H1 (cell line): Measurements from ENCODE around the gene BARHL1. TPM values are rescaled to one million over a fixed set of nuclear protein-coding genes. Genes with fewer than 3 reads are reported as not detected.

Experiments
- CTCF ChIA-PET: fragments of 300-600 bp; sonication (Branson Sonifier 250); formaldehyde crosslinking; loops from one replicate; lab custom pipeline; 2021; ENCODE audit not compliant: partially characterized antibody; lab: Charles Lee
- POLR2A ChIA-PET: fragments of 300-600 bp; sonication (Branson Sonifier 250); formaldehyde crosslinking; loops from one replicate; lab custom pipeline; 2021; ENCODE audit warnings: inconsistent platforms; ENCODE audit not compliant: partially characterized antibody; lab: Charles Lee
- DNase-seq, 2 experiments: peaks; one replicate each; pipeline versions ENCODE4 v3.0.0 to v3.0.0-alpha.2; 2010 to 2022; ENCODE audit warnings: low spot score in 2 of 2, low read depth in 1 of 2, mixed read lengths in 1 of 2
- FAIRE-seq: peaks from 2 replicates; lab custom pipeline; 2011; peaks lifted over from hg19 to GRCh38; lab: Jason Lieb, UNC
- H2AFZ ChIP-seq: 2 replicates; pipeline ENCODE4 v1.8.1; 2012; ENCODE audit warnings: low read length, inconsistent platforms
- H2AK5ac ChIP-seq: 2 replicates; pipeline ENCODE4 v1.6.1; 2013; ENCODE audit warnings: low read depth, low read length
- H2BK120ac ChIP-seq: replicated peaks from 2 replicates; pipeline ENCODE3; 2013; ENCODE audit warnings: low read depth, low read length, inconsistent platforms
- H2BK12ac ChIP-seq: 2 replicates; pipeline ENCODE4 v1.6.1; 2013; ENCODE audit warnings: low read depth, low read length
- H2BK15ac ChIP-seq: 2 replicates; pipeline ENCODE4 v1.6.1; 2013; ENCODE audit warnings: low read length
- H2BK20ac ChIP-seq: 2 replicates; pipeline ENCODE4 v1.6.1; 2013; ENCODE audit warnings: low read length
- H2BK5ac ChIP-seq: 2 replicates; pipeline ENCODE4 v1.6.1; 2013; ENCODE audit warnings: low read depth, low read length
- H3K14ac ChIP-seq: 2 replicates; pipeline ENCODE4 v1.6.1; 2013; ENCODE audit warnings: inconsistent platforms; ENCODE audit not compliant: insufficient read length
- H3K18ac ChIP-seq: 2 replicates; pipeline ENCODE4 v1.6.1; 2013; ENCODE audit warnings: low read length; ENCODE audit errors: extremely low read depth
- H3K23ac ChIP-seq: 2 replicates; pipeline ENCODE4 v1.6.1; 2013; ENCODE audit warnings: inconsistent platforms; ENCODE audit not compliant: insufficient read length
- H3K23me2 ChIP-seq: 2 replicates; pipeline ENCODE4 v1.6.1; 2013; ENCODE audit warnings: low read depth, low read length
- H3K27ac ChIP-seq: 2 replicates; pipeline ENCODE4 v1.6.1; 2011; ENCODE audit warnings: low read depth, low read length, inconsistent platforms
- H3K27me3 ChIP-seq, 4 experiments: replicated peaks in 1 of 4; 1 replicate in 1 of 4; 2 replicates in 3 of 4; pipeline versions ENCODE4 v1.6.1 to v1.8.1; 2011 to 2013; ENCODE audit warnings: low read length in 3 of 4, mild to moderate bottlenecking in 3 of 4, inconsistent platforms in 2 of 4, mixed read lengths in 2 of 4, moderate library complexity in 1 of 4; ENCODE audit not compliant: control insufficient read depth in 3 of 4, insufficient read depth in 3 of 4; ENCODE audit errors: extremely low read depth in 1 of 4
- H3K36me3 ChIP-seq, 4 experiments: 2 replicates each; pipeline versions ENCODE4 v1.6.1 to v1.8.1; 2011 to 2013; ENCODE audit warnings: mild to moderate bottlenecking in 4 of 4, low read length in 3 of 4, moderate library complexity in 2 of 4, control low read depth in 1 of 4, inconsistent platforms in 1 of 4; ENCODE audit not compliant: insufficient read depth in 4 of 4, control insufficient read depth in 2 of 4
- H3K4ac ChIP-seq: replicated peaks from 2 replicates; pipeline ENCODE3; 2013; ENCODE audit warnings: low read length, low read depth, mixed read lengths, inconsistent platforms; ENCODE audit not compliant: insufficient read length
- H3K4me1 ChIP-seq, 4 experiments: replicated peaks in 1 of 4; 1 replicate in 1 of 4; 2 replicates in 3 of 4; pipeline versions ENCODE4 v1.6.1 to v1.8.1; 2011 to 2013; ENCODE audit warnings: low read length in 3 of 4, inconsistent platforms in 2 of 4, mixed read lengths in 1 of 4; ENCODE audit not compliant: insufficient read depth in 4 of 4, control insufficient read depth in 3 of 4
- H3K4me2 ChIP-seq, 2 experiments: 2 replicates each; pipeline versions ENCODE4 v1.6.1 to v1.8.1; 2011 to 2013; ENCODE audit warnings: low read depth in 2 of 2, low read length in 2 of 2, control low read depth in 1 of 2, inconsistent platforms in 1 of 2, mild to moderate bottlenecking in 1 of 2; ENCODE audit not compliant: insufficient read depth in 1 of 2
- H3K4me3 ChIP-seq, 4 experiments: fragments of 200-600, 300-600 bp in 1 of 4; sonication (generic), shearing (Covaris generic), sonication (Bioruptor Twin) in 1 of 4; 2 replicates each; pipeline versions ENCODE4 v1.5.1 to v1.8.1; 2011 to 2016; ENCODE audit warnings: low read length in 4 of 4, low read depth in 3 of 4, control low read depth in 2 of 4, inconsistent platforms in 2 of 4, mild to moderate bottlenecking in 2 of 4, mixed read lengths in 1 of 4, moderate library complexity in 1 of 4; ENCODE audit not compliant: insufficient read depth in 2 of 4; ENCODE audit errors: extremely low read depth in 1 of 4
- H3K56ac ChIP-seq: replicated peaks from 2 replicates; pipeline ENCODE3; 2013; ENCODE audit warnings: low read depth, mild to moderate bottlenecking, mixed read lengths, low read length, inconsistent platforms; ENCODE audit not compliant: insufficient read length
- H3K79me1 ChIP-seq: 2 replicates; pipeline ENCODE4 v1.6.1; 2013; ENCODE audit warnings: low read depth, low read length, control low read depth
- H3K79me2 ChIP-seq, 2 experiments: 2 replicates each; pipeline versions ENCODE4 v1.6.1 to v1.8.1; 2012 to 2013; ENCODE audit warnings: low read length in 2 of 2, mild to moderate bottlenecking in 2 of 2, inconsistent platforms in 1 of 2; ENCODE audit not compliant: insufficient read depth in 2 of 2, control insufficient read depth in 1 of 2
- H3K9ac ChIP-seq, 4 experiments: replicated peaks in 1 of 4; 1 replicate in 1 of 4; 2 replicates in 3 of 4; pipeline versions ENCODE4 v1.6.1 to v1.8.1; 2011 to 2013; ENCODE audit warnings: low read depth in 3 of 4, low read length in 3 of 4, control low read depth in 2 of 4, mild to moderate bottlenecking in 2 of 4, moderate library complexity in 2 of 4, inconsistent platforms in 1 of 4; ENCODE audit errors: extremely low read depth in 1 of 4
- H3K9me3 ChIP-seq, 2 experiments: 2 replicates each; pipeline versions ENCODE4 v1.6.1 to v1.8.1; 2012 to 2013; ENCODE audit warnings: mild to moderate bottlenecking in 2 of 2, moderate library complexity in 2 of 2, control low read depth in 1 of 2, inconsistent platforms in 1 of 2, low read depth in 1 of 2, low read length in 1 of 2, mixed read lengths in 1 of 2; ENCODE audit not compliant: insufficient read depth in 2 of 2
- H4K20me1 ChIP-seq, 2 experiments: replicated peaks in 1 of 2; 2 replicates each; pipeline versions ENCODE3 to v1.8.1; 2011 to 2013; ENCODE audit warnings: inconsistent platforms in 2 of 2, low read length in 2 of 2, mild to moderate bottlenecking in 1 of 2; ENCODE audit not compliant: insufficient read depth in 2 of 2, control insufficient read depth in 1 of 2
- H4K5ac ChIP-seq: 2 replicates; pipeline ENCODE4 v1.6.1; 2013; ENCODE audit warnings: low read length, low read depth, mixed read lengths, inconsistent platforms; ENCODE audit not compliant: insufficient read length
- H4K8ac ChIP-seq: 2 replicates; pipeline ENCODE4 v1.8.0; 2013; ENCODE audit warnings: mild to moderate bottlenecking, moderate library complexity, low read length, inconsistent platforms; ENCODE audit not compliant: insufficient read depth; ENCODE audit errors: extremely low read depth
- H4K91ac ChIP-seq: replicated peaks from 2 replicates; pipeline ENCODE3; 2013; ENCODE audit warnings: low read length, mixed read lengths, inconsistent platforms; ENCODE audit not compliant: insufficient read length
- BACH1 ChIP-seq: IDR thresholded peaks from 2 replicates; pipeline ENCODE4 v1.6.1; 2012; ENCODE audit warnings: low read length, improper control_type of control experiment
- BRCA1 ChIP-seq: IDR thresholded peaks from 2 replicates; pipeline ENCODE4 v1.6.1; 2012; ENCODE audit warnings: low read depth, low read length, improper control_type of control experiment
- E2F6 ChIP-seq: IDR thresholded peaks from 2 replicates; pipeline ENCODE4 v1.6.1; 2012; ENCODE audit warnings: inconsistent platforms
- EGR1 ChIP-seq: IDR thresholded peaks from 2 replicates; pipeline ENCODE4 v1.6.1; 2011; ENCODE audit warnings: low read depth, low read length, borderline replicate concordance
- SP1 ChIP-seq: IDR thresholded peaks from 2 replicates; pipeline ENCODE4 v1.6.1; 2011; ENCODE audit warnings: low read depth, low read length
- TBP ChIP-seq: IDR thresholded peaks from 2 replicates; pipeline ENCODE4 v1.6.1; 2011; ENCODE audit warnings: low read depth, low read length, improper control_type of control experiment
- YY1 ChIP-seq: IDR thresholded peaks from 2 replicates; pipeline ENCODE4 v1.6.1; 2011; ENCODE audit warnings: low read depth, mild to moderate bottlenecking, low read length
- WGBS, 2 experiments: shearing (Covaris generic) in 1 of 2; methylation state at CpG; one replicate each; pipeline versions ENCODE4 v1.1.6 to v1.1.7; 2013 to 2015; ENCODE audit warnings: low lambda C conversion rate in 2 of 2, mixed read lengths in 2 of 2, inconsistent platforms in 1 of 2, low coverage in 1 of 2, missing lambda C conversion rate in 1 of 2; ENCODE audit not compliant: insufficient replicate concordance in 2 of 2, insufficient coverage in 1 of 2, insufficient read length in 1 of 2; ENCODE audit errors: extremely low coverage in 1 of 2, missing lambda C conversion rate in 1 of 2; 5-methylcytosine and 5-hydroxymethylcytosine counted together
- polyA plus RNA-seq, 7 experiments: library from polyadenylated mRNA; depleted of rRNA in 3 of 7; stranded (reverse) in 5 of 7; unstranded in 2 of 7; fragments of >200 nt in 5 of 7; fragments of 200-250 nt in 2 of 7; gene quantifications; 1 replicate in 5 of 7; 2 replicates in 1 of 7; 4 replicates in 1 of 7; pipeline versions ENCODE4 v1.2.1 to v1.2.3, GENCODE V29; 2011 to 2013; ENCODE audit warnings: missing spikeins in 2 of 7, mixed read lengths in 2 of 7
- total RNA-seq: library from RNA; stranded (reverse); fragmentation: NEBNext Ultra II Directional; extraction: Animal tissue kit (Norgen Biotek cat#: 25700); gene quantifications from 2 replicates; pipeline ENCODE4 v1.2.1, GENCODE V29; 2021

Gene BARHL1
- total and polyA plus RNA-seq, 2 of the 8 experiments (the other 6 are each of a cell fraction or from before 2014, with no cell fraction given), result not detected

- Histone ChIP-seq H3K4me3 (no peak overlapping the region), H3K27me3 (no peaks in the 10 kb centered on the region), H4K20me1 (peaks cover 0 to 2% of the 10 kb centered on the region in 2 experiments), H4K5ac (no peak overlapping the region), H3K36me3 (no peaks in the 10 kb centered on the region), H3K23me2 (no peaks in the 10 kb centered on the region; the same call in 1 of the 2 replicates), H2BK12ac (no peak overlapping the region), H3K4me2 (no peak overlapping the region), H4K91ac (no peak overlapping the region), H2BK20ac (no peak overlapping the region), H2AFZ (no peak overlapping the region), H2BK5ac (no peak overlapping the region), H3K56ac (no peak overlapping the region), H3K23ac (no peak overlapping the region), H2BK120ac (no peak overlapping the region), H3K79me2 (no peaks in the 10 kb centered on the region), H4K8ac (no peak overlapping the region), H3K9me3 (peaks cover 0 to 2% of the 10 kb centered on the region in 2 experiments; a peak in 1 of 4 replicates), H3K79me1 (no peaks in the 10 kb centered on the region), H2AK5ac (no peak overlapping the region), H3K14ac (no peak overlapping the region), H2BK15ac (no peak overlapping the region), H3K27ac (no peak overlapping the region), H3K4me1 (peaks cover 0 to under 1% (median 0%) of the 10 kb centered on the region in 4 experiments; a peak in 1 of 7 replicates), H3K18ac (no peak overlapping the region), H3K4ac (no peak overlapping the region), H3K9ac (no peak overlapping the region)
- DNase-seq, result no peak
- TF ChIP-seq SP1 (no peak), YY1 (no peak), EGR1 (no peak), BACH1 (no peak), TBP (no peak), BRCA1 (no peak), E2F6 (peak; percentile 63)
- CTCF ChIA-PET, result interaction anchor here (1.3 kb wide), 1 partner anchor 19 kb away, joined by 4 read pairs; no protein-coding TSS in a partner anchor
- no peak for FAIRE-seq
- POLR2A ChIA-PET, result no interaction called here
- 77% methylated on average over 8 of the region's 8 CpGs; no CpG with 5 or more reads in 1 of the 2 experiments for WGBS, 2 experiments
These were observed 26.9 kb upstream of the BARHL1 start for GRCh38 chr9:132555528-132555927.
